GM18519 (cell line): ENCODE measurements around the gene GJC3.
"Not testable (repeated sequence)": the region's sequence is repeated elsewhere in the genome, so short reads cannot be mapped to it uniquely, and the experiment has no call there.

ENCODE experiments used
- ATAC-seq: cut with Tn5 transposase; IDR thresholded peaks from one replicate; pipeline ENCODE4 v1.9.1; 2021; ENCODE audit warnings: mild to moderate bottlenecking, moderate library complexity; ENCODE audit not compliant: unreplicated experiment, low FRiP score

Gene GJC3

DNA sequence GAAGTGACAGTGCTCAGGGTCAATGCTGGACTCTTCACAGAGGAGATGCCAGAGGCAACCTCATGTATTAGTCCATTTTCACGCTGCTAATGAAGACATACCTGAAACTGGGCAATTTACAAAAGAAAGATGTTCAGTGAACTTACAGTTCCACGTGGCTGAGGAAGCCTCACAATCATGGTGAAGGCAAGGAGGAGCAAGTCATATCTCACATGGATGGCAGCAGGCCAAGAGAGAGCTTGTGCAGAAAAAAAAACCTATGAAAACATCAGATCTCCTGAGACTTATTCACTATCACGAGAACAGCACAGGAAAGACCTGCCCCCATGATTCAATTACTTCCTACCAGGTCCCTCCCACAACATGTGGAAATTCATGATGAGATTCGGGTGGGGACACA, 5.6 kb upstream of the GJC3 start:
- not testable (repeated sequence) for ATAC-seq

DNA sequence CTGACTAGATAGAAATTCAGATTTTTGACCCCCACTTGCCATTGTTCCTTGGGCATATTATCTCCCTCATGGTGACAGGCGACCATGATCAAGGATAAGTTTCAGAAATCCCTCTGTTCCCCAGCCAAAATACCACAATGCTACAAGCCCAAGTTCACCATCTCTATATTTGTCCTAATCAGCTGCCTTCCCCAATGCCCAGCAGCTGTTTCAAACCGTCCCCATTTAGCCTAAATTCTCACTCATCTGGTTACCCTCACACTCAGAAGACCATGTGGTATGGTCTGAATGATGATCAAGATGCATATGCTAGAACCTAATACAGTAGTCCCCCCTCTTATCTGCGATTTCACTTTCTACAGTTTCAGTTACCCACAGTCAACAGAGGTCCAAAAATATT, 956 bp upstream of the GJC3 start:
- ATAC-seq, result no peak

DNA sequence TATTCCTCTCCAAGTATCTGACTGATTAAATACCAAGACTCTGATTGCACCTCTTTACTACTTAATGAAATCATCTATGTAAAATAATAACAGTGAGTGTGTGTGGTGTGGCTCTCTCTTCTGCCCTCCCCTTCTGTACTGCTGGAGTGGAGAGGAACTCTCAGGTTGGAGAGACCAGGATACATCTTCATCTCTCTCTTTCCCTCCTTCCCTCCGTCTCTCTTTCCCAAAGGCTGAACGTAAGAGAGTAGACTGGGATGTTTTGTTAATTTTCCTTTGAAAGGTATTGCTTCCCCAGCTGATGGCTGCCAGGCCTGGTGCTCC, 272 bp upstream of the GJC3 start:
- no peak for ATAC-seq

GRCh38 chr7:99928188-99928587, 1.2 kb downstream of the GJC3 start:
- ATAC-seq, result no peak

DNA sequence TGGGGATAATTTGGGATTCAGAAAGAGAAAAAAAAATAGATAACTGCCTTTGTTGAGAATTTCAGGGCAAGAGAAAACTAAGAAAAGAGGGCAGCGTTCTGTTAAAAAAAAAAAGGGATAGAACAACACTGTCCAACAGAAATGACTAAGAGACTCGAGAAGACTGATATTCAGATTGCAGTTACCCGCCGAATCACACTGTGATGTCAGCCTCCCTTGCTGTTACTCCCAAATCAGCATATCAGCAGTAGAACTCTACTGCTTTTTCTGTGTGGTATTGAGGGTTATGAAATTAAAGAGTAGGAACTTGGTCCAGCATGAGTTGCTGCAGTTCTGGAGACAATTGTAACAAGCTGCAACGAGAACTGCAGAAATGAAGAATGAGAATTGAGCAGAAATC, 1.9 kb downstream of the GJC3 start:
- ATAC-seq, result no peak

GRCh38 chr7:99926321-99926720, 3.1 kb downstream of the GJC3 start:
- ATAC-seq, result no peak

GRCh38 chr7:99923200-99923599, 6.2 kb downstream of the GJC3 start:
- ATAC-seq, result no peak

DNA sequence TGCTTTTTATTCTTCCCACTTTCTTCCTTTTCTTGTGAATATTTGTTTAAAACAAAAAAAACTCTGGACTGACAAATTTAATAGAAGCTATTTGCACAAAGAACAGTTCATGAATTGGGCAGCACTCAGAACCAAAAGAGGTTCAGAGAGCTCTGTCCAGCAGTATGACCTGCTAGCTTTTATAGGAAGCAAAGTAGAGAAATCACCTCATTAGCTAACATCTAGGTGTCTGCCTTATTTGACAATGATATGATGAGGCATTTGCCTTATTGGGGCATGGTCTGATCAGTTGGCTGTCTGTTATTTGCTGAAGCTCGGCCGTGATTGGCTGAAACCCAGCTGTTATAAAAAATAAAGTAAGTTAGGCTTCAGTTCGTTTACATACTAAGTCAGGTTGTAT, 9.3 kb downstream of the GJC3 start:
- ATAC-seq, result no peak

GRCh38 chr7:99919814-99920112, 9.7 kb downstream of the GJC3 start:
- ATAC-seq, result no peak

DNA sequence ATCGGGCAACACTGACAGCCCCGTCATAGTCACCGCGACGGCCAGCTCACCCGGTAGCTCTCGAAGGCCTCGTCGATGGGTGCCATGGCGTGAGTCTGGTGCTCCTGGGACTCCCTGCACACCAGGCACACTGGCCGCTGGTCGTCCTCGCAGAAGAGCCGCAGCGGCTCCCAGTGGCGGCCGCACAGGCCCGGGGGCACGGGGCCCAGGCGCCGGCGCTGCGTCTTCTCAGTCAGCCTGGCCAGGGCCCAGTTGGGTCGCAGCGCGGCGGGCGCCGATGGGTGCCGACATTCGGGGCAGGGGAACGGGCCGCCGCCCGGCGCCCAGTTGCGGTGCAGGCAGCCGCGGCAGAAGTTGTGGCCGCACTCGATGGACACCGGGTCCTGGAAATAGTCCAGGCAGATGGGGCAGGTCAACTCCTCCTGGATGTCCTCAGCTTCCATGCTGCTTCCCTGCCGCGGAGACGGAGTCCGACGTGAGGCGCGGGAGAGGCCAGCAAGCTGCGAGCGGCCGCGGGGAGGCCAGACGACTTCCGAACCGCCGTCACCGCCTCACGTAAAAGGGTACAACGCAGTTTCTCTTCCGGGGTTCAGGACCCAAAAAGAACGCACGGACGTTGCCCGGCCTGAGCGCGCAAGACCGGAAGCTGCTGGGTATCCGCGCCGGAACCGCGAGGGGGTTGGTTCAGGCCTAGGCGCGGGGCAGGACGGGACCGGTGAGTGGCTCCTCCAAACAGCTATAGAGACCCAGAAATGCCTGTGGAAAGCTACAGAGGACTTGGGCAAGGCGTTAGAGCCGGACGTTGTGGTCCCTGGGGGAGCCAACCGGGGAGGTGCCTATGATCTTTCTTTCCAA, 10.2 kb downstream of the GJC3 start, which contains the start of gene TRIM4:
TSS of gene TRIM4 (minus strand) at position 572 of the 855 bp plus-strand sequence. CDS start at position 443, 129 bp downstream.
- ATAC-seq, result peak; percentile 67

GRCh38 chr7:99910976-99911375, 18.4 kb downstream of the GJC3 start:
- no peak for ATAC-seq

DNA sequence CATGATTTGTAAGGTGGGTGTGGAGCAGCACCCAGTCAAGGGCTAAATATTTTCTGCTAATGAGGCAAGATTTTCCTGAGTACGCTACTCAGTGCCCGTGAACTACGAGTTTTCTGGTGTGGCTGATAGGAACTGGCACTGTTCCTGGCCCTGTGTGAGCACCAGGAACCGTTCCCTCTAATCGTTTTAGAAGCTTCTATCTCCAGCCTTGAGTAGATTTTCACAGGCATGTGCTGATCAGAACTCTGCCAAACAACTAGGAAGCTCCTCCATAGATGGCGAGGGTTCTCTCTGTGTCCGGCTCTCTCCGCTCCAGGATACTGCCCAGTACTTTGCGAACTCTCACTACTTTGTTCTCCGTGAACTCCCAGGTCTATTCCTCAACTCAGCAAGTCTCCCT, 27.8 kb downstream of the GJC3 start:
- no peak for ATAC-seq

- ATAC-seq, result no peak
Observed at GRCh38 chr7:99899830-99900519, 29.4 kb downstream of the GJC3 start.

DNA sequence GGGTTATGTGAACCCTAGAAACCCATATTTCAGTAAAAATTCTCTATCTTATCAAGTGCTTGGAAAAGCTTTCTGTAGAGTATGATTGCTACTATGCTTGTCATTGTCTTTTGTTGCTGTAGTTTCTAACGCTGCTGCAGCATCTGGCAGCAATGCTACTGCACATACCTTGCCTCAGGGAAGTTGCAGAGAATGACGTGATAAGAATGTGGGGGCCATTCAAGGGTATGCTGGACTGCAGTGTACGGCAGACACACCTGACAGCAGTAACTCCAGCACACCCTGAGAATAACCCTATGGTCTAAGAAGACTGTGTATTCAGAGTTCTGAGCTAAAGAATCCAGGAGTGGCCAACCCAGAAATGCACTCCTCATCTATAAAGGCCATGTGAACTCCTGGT, 30.6 kb downstream of the GJC3 start:
- no peak for ATAC-seq

DNA sequence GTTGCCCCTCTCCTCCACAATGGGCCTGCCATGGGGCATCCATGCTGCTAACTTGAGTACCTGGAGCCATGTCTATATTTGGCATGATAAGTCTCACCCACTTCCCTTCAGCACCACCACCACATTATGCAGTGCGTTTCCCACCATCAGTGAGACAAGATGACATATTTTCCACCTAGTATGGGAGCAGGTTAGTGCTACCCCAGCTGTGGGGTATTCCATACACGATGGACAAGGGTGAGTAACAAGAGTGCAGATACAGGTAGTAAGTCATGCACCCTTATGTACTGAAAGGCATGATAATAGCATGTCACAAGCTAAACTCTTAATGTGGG, 31.4 kb downstream of the GJC3 start:
- ATAC-seq, result no peak

GRCh38 chr7:99897322-99898022, 31.9 kb downstream of the GJC3 start:
- ATAC-seq, result no peak

DNA sequence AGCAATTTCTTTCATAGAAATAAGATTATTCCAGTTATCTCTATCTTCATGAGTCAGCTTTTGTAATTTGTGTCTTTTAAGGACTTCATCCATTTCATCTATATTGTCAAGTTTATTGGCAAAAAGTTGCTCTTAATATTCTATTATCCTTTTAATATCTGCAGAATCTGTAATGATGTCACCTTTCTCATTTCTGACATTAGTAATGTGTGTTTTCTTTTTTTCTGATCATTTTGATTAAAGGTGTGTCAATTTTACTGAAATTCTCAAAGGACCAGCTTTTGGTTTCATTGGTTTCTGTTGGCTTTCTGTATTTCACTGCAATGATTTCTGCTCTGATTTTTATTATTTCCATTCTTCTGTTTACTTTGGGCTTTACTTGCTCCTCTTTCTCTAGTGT, 34.7 kb downstream of the GJC3 start:
- no peak for ATAC-seq

DNA sequence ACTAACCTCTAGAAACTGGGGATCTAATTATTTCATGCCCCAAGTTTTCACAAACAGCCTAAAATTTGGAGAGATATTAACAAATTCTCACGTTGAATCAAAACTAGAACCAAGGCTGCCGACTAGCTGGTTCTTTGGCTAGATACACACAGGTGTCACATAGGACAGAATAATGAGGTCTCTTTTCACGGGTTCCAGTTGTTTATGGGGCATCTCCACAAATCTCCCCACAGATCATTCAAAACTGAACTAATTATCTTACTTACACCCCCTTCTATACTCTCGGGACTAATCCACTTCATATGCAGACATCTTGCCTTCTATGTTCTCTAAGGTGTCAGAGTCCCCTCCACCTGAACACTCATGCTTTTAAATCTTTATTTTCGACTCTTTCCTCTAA, 36.1 kb downstream of the GJC3 start:
- no peak for ATAC-seq

DNA sequence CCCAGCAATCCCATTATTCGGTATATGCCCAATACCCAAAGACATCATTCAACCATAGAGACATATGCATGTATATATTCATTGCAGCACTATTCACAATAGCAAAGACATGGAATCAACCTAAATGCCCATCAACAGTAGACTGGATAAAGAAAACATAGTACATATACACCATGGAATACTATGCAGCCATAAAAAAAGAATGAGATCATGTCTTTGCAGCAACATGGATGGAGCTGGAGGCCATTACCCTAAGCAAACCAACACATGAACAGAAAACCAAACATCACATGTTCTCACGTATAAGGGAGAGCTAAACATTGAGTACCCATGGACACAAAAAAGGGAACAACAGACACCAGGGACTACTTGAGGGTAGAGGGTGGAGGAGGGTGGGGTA, 39.1 kb downstream of the GJC3 start:
- not testable (repeated sequence) for ATAC-seq

DNA sequence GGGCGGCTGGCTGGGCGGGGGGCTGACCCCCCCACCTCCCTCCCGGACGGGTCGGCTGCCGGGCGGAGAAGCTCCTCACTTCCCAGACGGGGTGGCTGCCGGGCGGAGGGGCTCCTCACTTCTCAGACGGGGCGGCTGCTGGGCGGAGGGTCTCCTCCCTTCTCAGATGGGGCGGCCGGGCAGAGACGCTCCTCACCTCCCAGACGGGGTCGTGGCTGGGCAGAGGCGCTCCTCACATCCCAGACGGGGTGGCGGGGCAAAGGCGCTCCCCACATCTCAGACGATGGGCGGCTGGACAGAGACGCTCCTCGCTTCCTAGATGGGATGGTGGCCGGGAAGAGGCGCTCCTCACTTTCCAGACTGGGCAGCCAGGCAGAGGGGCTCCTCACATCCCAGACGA, 41.1 kb downstream of the GJC3 start:
- ATAC-seq, result not testable (repeated sequence)

DNA sequence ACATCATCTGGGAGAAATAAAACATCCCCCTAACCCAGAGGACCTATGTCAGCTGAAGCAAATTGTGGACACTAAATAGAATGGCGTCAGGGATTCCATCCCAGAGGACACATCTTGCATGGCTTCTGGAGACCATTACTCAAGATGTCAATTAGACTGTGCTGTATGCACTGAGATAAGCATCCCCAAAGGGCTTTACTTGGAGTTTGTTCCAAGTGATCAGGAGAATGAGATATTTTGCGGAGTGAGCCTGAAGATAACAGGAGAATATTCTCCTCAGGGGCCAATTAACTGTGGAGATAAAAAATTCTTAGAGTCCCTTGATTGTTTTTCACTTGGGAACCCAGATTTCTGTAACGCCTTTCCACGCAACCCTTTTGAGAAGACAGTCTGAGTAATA, 48.0 kb downstream of the GJC3 start:
- ATAC-seq, result no peak

GRCh38 chr7:99876933-99877332, 52.5 kb downstream of the GJC3 start, which contains the start of gene OR2AE1:
Gene OR2AE1 (minus strand): TSS chr7:99877033. CDS start chr7:99877033, 0 bp downstream.
- no peak for ATAC-seq
